ENCODE measurements around the gene C13orf46.

Gene C13orf46

GRCh38 chr13:113971471-113972231 lies 2.2 kb downstream of the C13orf46 start:
- no peak for DNase-seq (ENCODE audit: low read depth in 2 of 2)

GRCh38 chr13:113970810-113971470 lies 2.9 kb downstream of the C13orf46 start:
- DNase-seq (ENCODE audit: low read depth in 2 of 2), result no peak

- DNase-seq (ENCODE audit: low read depth in 2 of 2), result no peak
Measured at GRCh38 chr13:113969973-113970611, 3.8 kb downstream of the C13orf46 start.

GRCh38 chr13:113969311-113969972 lies 4.4 kb downstream of the C13orf46 start:
- DNase-seq (ENCODE audit: low read depth in 2 of 2), result no peak

- no peak for DNase-seq (ENCODE audit: low read depth in 2 of 2)
Measured at GRCh38 chr13:113968463-113969310, 5.2 kb downstream of the C13orf46 start.

GRCh38 chr13:113967729-113968462 lies 6.0 kb downstream of the C13orf46 start:
- DNase-seq (ENCODE audit: low read depth in 2 of 2), result no peak

- DNase-seq (ENCODE audit: low read depth in 2 of 2), result no peak
Measured at GRCh38 chr13:113967206-113967720, 6.6 kb downstream of the C13orf46 start.

- DNase-seq (ENCODE audit: low read depth in 2 of 2), result no peak
Measured at GRCh38 chr13:113965968-113966884, 7.7 kb downstream of the C13orf46 start.

GRCh38 chr13:113965383-113965874 lies 8.4 kb downstream of the C13orf46 start:
- no peak for DNase-seq (ENCODE audit: low read depth in 2 of 2)

- no peak for DNase-seq (ENCODE audit: low read depth in 2 of 2)
Measured at GRCh38 chr13:113964251-113964995, 9.5 kb downstream of the C13orf46 start.

- DNase-seq (ENCODE audit: low read depth in 2 of 2), result no peak
Measured at GRCh38 chr13:113963376-113963775, 10.5 kb downstream of the C13orf46 start.

GRCh38 chr13:113962975-113963374 lies 10.9 kb downstream of the C13orf46 start:
- no peak for DNase-seq (ENCODE audit: low read depth in 2 of 2)

- DNase-seq (ENCODE audit: low read depth in 2 of 2), result no peak
Measured at GRCh38 chr13:113962386-113962785, 11.5 kb downstream of the C13orf46 start.

GRCh38 chr13:113960276-113960948 lies 13.5 kb downstream of the C13orf46 start:
- DNase-seq (ENCODE audit: low read depth in 2 of 2), result no peak

- no peak for DNase-seq (ENCODE audit: low read depth in 2 of 2)
Measured at GRCh38 chr13:113959198-113959597, 14.7 kb downstream of the C13orf46 start.

- DNase-seq (ENCODE audit: low read depth in 2 of 2), result no peak
Measured at GRCh38 chr13:113958373-113958772, 15.5 kb downstream of the C13orf46 start.

- no peak for DNase-seq (ENCODE audit: low read depth in 2 of 2)
Measured at GRCh38 chr13:113956571-113956970, 17.3 kb downstream of the C13orf46 start.

GRCh38 chr13:113955691-113956090 lies 18.2 kb downstream of the C13orf46 start:
- DNase-seq (ENCODE audit: low read depth in 2 of 2), result no peak
